Measurements from ENCODE around the gene KAZN. TPM values are rescaled to one million over a fixed set of nuclear protein-coding genes. Genes with fewer than 3 reads are reported as not detected.

KAZN gene
- total and polyA plus RNA-seq, 2 of the 8 experiments (the other 6 are each of a cell fraction or from before 2014, with no cell fraction given) = 3.7 to 11.8 TPM

DNA sequence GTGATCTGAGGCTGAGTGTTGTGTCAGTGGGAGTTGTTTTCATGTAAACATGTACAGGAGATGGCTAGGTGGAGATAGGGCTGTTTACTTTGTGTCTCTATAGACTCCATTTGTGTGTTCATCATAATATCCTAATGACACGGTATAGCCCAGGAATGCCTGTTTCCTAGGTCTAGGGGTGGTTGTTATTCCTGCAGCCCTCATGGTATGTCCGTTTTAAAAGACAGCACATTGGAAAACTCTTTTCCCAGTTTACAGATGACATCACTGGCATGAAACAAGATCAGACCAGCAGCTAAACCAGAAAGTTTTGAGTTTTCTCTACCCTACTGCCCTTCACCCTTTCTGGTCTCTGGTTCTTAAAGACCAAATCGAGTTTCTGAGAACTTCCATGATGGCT, 327.7 kb downstream of the KAZN start:
- no peak overlapping the region for H2BK20ac ChIP-seq (ENCODE audit: low read length)
- H4K5ac ChIP-seq (ENCODE audit: insufficient read length, low read depth, low read length) = no peak overlapping the region
- H3K14ac ChIP-seq (ENCODE audit: insufficient read length) = no peak overlapping the region
- H4K8ac ChIP-seq (ENCODE audit: extremely low read depth, insufficient read depth, low read length) = no peak overlapping the region
- FAIRE-seq (no peak), DNase-seq (ENCODE audit: low read depth in 1 of 2, low spot score in 2 of 2) (no peak)
- no peaks in the 10 kb centered on the region for H3K79me1 ChIP-seq (ENCODE audit: low read depth, low read length)
- H3K27me3 ChIP-seq (replicated peaks in 1 of 4; ENCODE audit: control insufficient read depth in 3 of 4, extremely low read depth in 1 of 4, insufficient read depth in 3 of 4, low read length in 3 of 4) = peaks cover 9 to 36% (median 27%) of the 10 kb centered on the region in 4 experiments
- no peak overlapping the region for H2BK120ac ChIP-seq (replicated peaks; ENCODE audit: low read depth, low read length)
- WGBS, 2 experiments (ENCODE audit: extremely low coverage in 1 of 2, insufficient coverage in 1 of 2, insufficient read length in 1 of 2, insufficient replicate concordance in 2 of 2, low coverage in 1 of 2, low lambda C conversion rate in 2 of 2, missing lambda C conversion rate in 1 of 2) = 70% methylated on average over 3 of the region's 3 CpGs; no CpG with 5 or more reads in 1 of the 2 experiments
- H3K4ac ChIP-seq (replicated peaks; ENCODE audit: insufficient read length, low read depth, low read length) = no peak overlapping the region
- no peak overlapping the region for H3K4me2 ChIP-seq (ENCODE audit: insufficient read depth in 1 of 2, low read depth in 2 of 2, low read length in 2 of 2)
- no peak overlapping the region for H2AK5ac ChIP-seq (ENCODE audit: low read depth, low read length)
- H3K4me1 ChIP-seq (replicated peaks in 1 of 4; ENCODE audit: control insufficient read depth in 3 of 4, insufficient read depth in 4 of 4, low read length in 3 of 4) = peaks cover 3 to 7% (median 3%) of the 10 kb centered on the region in 4 experiments; a peak in 6 of 7 replicates
- no peak overlapping the region for H3K23ac ChIP-seq (ENCODE audit: insufficient read length)
- no peak overlapping the region for H2AFZ ChIP-seq (ENCODE audit: low read length)
- no peak overlapping the region for H3K27ac ChIP-seq (ENCODE audit: low read depth, low read length)
- H2BK5ac ChIP-seq (ENCODE audit: low read depth, low read length) = no peak overlapping the region
- CTCF ChIA-PET (ENCODE audit: partially characterized antibody) = interaction anchor here (0.6 to 1.9 kb wide), 7 partner anchors 12 to 121 kb away, joined by 3 to 11 read pairs (median 3); no protein-coding TSS in a partner anchor
- H3K56ac ChIP-seq (replicated peaks; ENCODE audit: insufficient read length, low read depth, low read length) = no peak overlapping the region
- no peak overlapping the region for H3K18ac ChIP-seq (ENCODE audit: extremely low read depth, low read length)
- no peak overlapping the region for H3K9ac ChIP-seq (replicated peaks in 1 of 4; ENCODE audit: extremely low read depth in 1 of 4, low read depth in 3 of 4, low read length in 3 of 4)
- no peak overlapping the region for H2BK12ac ChIP-seq (ENCODE audit: low read depth, low read length)
- peaks cover 8 to 12% of the 10 kb centered on the region in 2 experiments for H4K20me1 ChIP-seq (replicated peaks in 1 of 2; ENCODE audit: control insufficient read depth in 1 of 2, insufficient read depth in 2 of 2, low read length in 2 of 2)
- no peaks in the 10 kb centered on the region for H3K9me3 ChIP-seq (ENCODE audit: insufficient read depth in 2 of 2, low read depth in 1 of 2, low read length in 1 of 2)
- peaks cover 3% of the 10 kb centered on the region; the same call in 1 of the 2 replicates for H3K23me2 ChIP-seq (ENCODE audit: low read depth, low read length)
- no peak overlapping the region for H2BK15ac ChIP-seq (ENCODE audit: low read length)
- H3K4me3 ChIP-seq (ENCODE audit: extremely low read depth in 1 of 4, insufficient read depth in 2 of 4, low read depth in 3 of 4, low read length in 4 of 4) = no peak overlapping the region
- no peak overlapping the region for H4K91ac ChIP-seq (replicated peaks; ENCODE audit: insufficient read length, low read length)
- POLR2A ChIA-PET (ENCODE audit: partially characterized antibody) = no interaction called here
- no peaks in the 10 kb centered on the region; a peak in 1 of 4 replicates for H3K79me2 ChIP-seq (ENCODE audit: control insufficient read depth in 1 of 2, insufficient read depth in 2 of 2, low read length in 2 of 2)
- H3K36me3 ChIP-seq (ENCODE audit: control insufficient read depth in 2 of 4, insufficient read depth in 4 of 4, low read length in 3 of 4) = no peaks in the 10 kb centered on the region
- no peak for TF ChIP-seq SP4 (IDR thresholded peaks at IDR 0.05; ENCODE audit: low read length)
- no peak for TF ChIP-seq TAF7 (optimal IDR thresholded peaks at IDR 0.05; ENCODE audit: borderline replicate concordance, low read depth, low read length)
